HepG2 (cell line): ENCODE results near the gene GOLGA7B. TPM values are rescaled to one million over a fixed set of nuclear protein-coding genes. Genes with fewer than 3 reads are reported as not detected.

Source experiments
- ATAC-seq: fragments of 200-7000 bp; cut with Tn5 transposase; 3 replicates; pipeline ENCODE4 v1.9.1; 2020; ENCODE audit warnings: mild to moderate bottlenecking, moderate library complexity
- BruUV-seq: library from RNA; stranded (reverse); fragments of 400-500 nt; replicated peaks from 2 replicates; lab custom pipeline; 2021; lab: Mats Ljungman, UMichigan
- CTCF ChIA-PET: fragments of 300-600 bp; formaldehyde crosslinking; extraction: SDS; loops from one replicate; lab custom pipeline; 2021; ENCODE audit warnings: low total read pairs, inconsistent platforms, low intra/inter-chr PET ratio; lab: Yijun Ruan, JAX
- POLR2A ChIA-PET: fragments of 350-600 bp; sonication (Branson Sonifier 250); formaldehyde crosslinking; loops from one replicate; lab custom pipeline; 2020; ENCODE audit warnings: antibody characterized with exemption, inconsistent platforms; lab: Yijun Ruan, JAX
- DNase-seq: peaks from one replicate; pipeline ENCODE4 v3.0.0-alpha.2; 2015; ENCODE audit warnings: low spot score
- FAIRE-seq: peaks from 3 replicates; lab custom pipeline; 2011; peaks lifted over from hg19 to GRCh38; lab: Jason Lieb, UNC
- H2AFZ ChIP-seq: one replicate; pipeline ENCODE4 v1.6.1; 2011; ENCODE audit warnings: low read length, inconsistent platforms
- H3K27ac ChIP-seq: fragments of 300-600 bp; 3 replicates; pipeline ENCODE4 v1.8.0; 2011; ENCODE audit warnings: mixed run types, mild to moderate bottlenecking, mixed read lengths, low read length, inconsistent platforms; ENCODE audit not compliant: insufficient read depth; ENCODE audit errors: extremely low read length
- H3K27me3 ChIP-seq, 2 experiments: fragments of 200-600 bp in 1 of 2; 2 replicates in 1 of 2; 3 replicates in 1 of 2; pipeline versions ENCODE4 v1.6.0 to v1.8.0; 2011; ENCODE audit warnings: low read length in 2 of 2, mild to moderate bottlenecking in 2 of 2, moderate library complexity in 2 of 2, inconsistent platforms in 1 of 2; ENCODE audit not compliant: insufficient read depth in 2 of 2, control insufficient read depth in 1 of 2
- H3K36me3 ChIP-seq, 2 experiments: fragments of 200-600 bp in 1 of 2; replicated peaks in 1 of 2; 2 replicates in 1 of 2; 3 replicates in 1 of 2; pipeline versions ENCODE4 v1.5.1 to v1.8.0; 2011; ENCODE audit warnings: low read length in 2 of 2, inconsistent platforms in 1 of 2; ENCODE audit not compliant: insufficient read depth in 2 of 2, control insufficient read depth in 1 of 2
- H3K4me1 ChIP-seq: 2 replicates; pipeline ENCODE4 v1.5.1; 2012; ENCODE audit warnings: low read length, inconsistent platforms; ENCODE audit not compliant: insufficient read depth
- H3K4me2 ChIP-seq: 2 replicates; pipeline ENCODE4 v1.6.0; 2011; ENCODE audit warnings: low read depth, low read length, inconsistent platforms
- H3K4me3 ChIP-seq, 3 experiments: fragments of 200-600 bp in 1 of 3; sonication (generic), shearing (Covaris generic) in 1 of 3; replicated peaks in 1 of 3; 2 replicates each; pipeline ENCODE4 v1.5.1; 2011 to 2016; ENCODE audit warnings: low read length in 3 of 3, inconsistent platforms in 2 of 3, low read depth in 2 of 3, mild to moderate bottlenecking in 2 of 3, control low read depth in 1 of 3, mixed read lengths in 1 of 3; ENCODE audit not compliant: insufficient read depth in 1 of 3
- H3K79me2 ChIP-seq: one replicate; pipeline ENCODE4 v1.6.1; 2011; ENCODE audit warnings: low read length, inconsistent platforms; ENCODE audit not compliant: insufficient read depth
- H3K9ac ChIP-seq: 2 replicates; pipeline ENCODE4 v1.6.0; 2011; ENCODE audit warnings: mild to moderate bottlenecking, low read depth, low read length, inconsistent platforms; ENCODE audit not compliant: insufficient read depth
- H3K9me3 ChIP-seq: 2 replicates; pipeline ENCODE4 v1.5.1; 2012; ENCODE audit warnings: mild to moderate bottlenecking, low read length
- H4K20me1 ChIP-seq: 2 replicates; pipeline ENCODE4 v1.6.0; 2011; ENCODE audit warnings: inconsistent platforms, mild to moderate bottlenecking, low read length, moderate library complexity; ENCODE audit not compliant: insufficient read depth
- ERF ChIP-seq: IDR thresholded peaks from 2 replicates; pipeline ENCODE4 v1.6.1; 2018; ENCODE audit warnings: missing biosample characterization, missing genetic modification reagents
- ETV5 ChIP-seq: IDR thresholded peaks from 2 replicates; pipeline ENCODE4 v1.6.1; 2018; ENCODE audit warnings: missing biosample characterization, missing genetic modification reagents, inconsistent platforms, borderline replicate concordance
- FOXO1 ChIP-seq: sonication (generic); formaldehyde crosslinking; IDR thresholded peaks from 2 replicates; pipeline ENCODE4 v1.4.0; 2020; ENCODE audit warnings: missing genetic modification reagents
- MAZ ChIP-seq, 2 experiments: sonication (generic) in 1 of 2; formaldehyde crosslinking in 1 of 2; IDR thresholded peaks; 2 replicates each; pipeline versions ENCODE4 v1.5.0 to v1.6.1; 2012 to 2020; ENCODE audit warnings: low read depth in 2 of 2, mild to moderate bottlenecking in 2 of 2, borderline replicate concordance in 1 of 2, improper control_type of control experiment in 1 of 2, low read length in 1 of 2, missing genetic modification reagents in 1 of 2, moderate library complexity in 1 of 2
- RFXANK ChIP-seq: IDR thresholded peaks from 2 replicates; pipeline ENCODE4 v1.6.1; 2016
- SETDB1 ChIP-seq: sonication (generic); formaldehyde crosslinking; IDR thresholded peaks from 2 replicates; pipeline ENCODE4 v1.5.1; 2020; ENCODE audit warnings: missing genetic modification reagents, mild to moderate bottlenecking, borderline replicate concordance
- TAF1 ChIP-seq: sonication (generic); formaldehyde crosslinking; IDR thresholded peaks from 2 replicates; pipeline ENCODE4 v1.4.0; 2020; ENCODE audit warnings: missing genetic modification reagents
- TBP ChIP-seq: sonication (generic); formaldehyde crosslinking; IDR thresholded peaks from 2 replicates; pipeline ENCODE4 v1.5.0; 2020; ENCODE audit warnings: missing genetic modification reagents
- ZNF20 ChIP-seq: sonication (generic); formaldehyde crosslinking; IDR thresholded peaks from 2 replicates; pipeline ENCODE4 v1.4.0; 2020; ENCODE audit warnings: mild to moderate bottlenecking, moderate library complexity, missing genetic modification reagents
- ZNF335 ChIP-seq: sonication (generic); formaldehyde crosslinking; IDR thresholded peaks from 2 replicates; pipeline ENCODE4 v1.4.0; 2020; ENCODE audit warnings: missing genetic modification reagents
- WGBS: methylation state at CpG from one replicate; pipeline ENCODE4 v1.1.6; 2017; ENCODE audit warnings: low lambda C conversion rate; 5-methylcytosine and 5-hydroxymethylcytosine counted together
- in situ Hi-C: cut with HindIII; loops from 2 replicates; pipeline ENCODE4 v1.10.0; 2017; ENCODE audit warnings: low pct_unique_long_range_greater_than_20kb; ENCODE audit not compliant: extremely low pct_ligation_motif_present
- intact Hi-C: fragments of 100-400 bp; cut with micrococcal nuclease; formaldehyde crosslinking; loops from one replicate; pipeline ENCODE4 v1.10.0; 2022; ENCODE audit not compliant: unreplicated experiment
- polyA plus RNA-seq, 8 experiments: library from polyadenylated mRNA; depleted of rRNA in 3 of 8; stranded (reverse) in 7 of 8; unstranded in 1 of 8; fragments of >200 nt; fragmentation: Illumina TruSeq in 4 of 8; extraction: Trizol in 4 of 8; gene quantifications; 2 replicates each; pipeline versions ENCODE4 v1.2.1 to v1.2.3, GENCODE V29; 2011 to 2016; ENCODE audit warnings: low read depth in 4 of 8, missing spikeins in 1 of 8, mixed read lengths in 1 of 8; ENCODE audit not compliant: insufficient read depth in 1 of 8
- total RNA-seq, 5 experiments: library from RNA; depleted of rRNA; stranded (reverse); fragments of >200 nt; fragmentation: Illumina TruSeq; extraction: Trizol; gene quantifications; 2 replicates each; pipeline ENCODE4 v1.2.3, GENCODE V29; 2016; ENCODE audit warnings: low read depth in 1 of 5
- TF ChIP-seq, protein P1 (sequence below): sonication (generic); formaldehyde crosslinking; IDR thresholded peaks from 2 replicates; pipeline ENCODE4 v1.8.1; 2022; ENCODE audit warnings: low read depth, mild to moderate bottlenecking, missing genetic modification reagents

Gene GOLGA7B
- total and polyA plus RNA-seq, 2 of the 13 experiments (the other 11 are each of a cell fraction or from before 2014, with no cell fraction given), result not detected

DNA sequence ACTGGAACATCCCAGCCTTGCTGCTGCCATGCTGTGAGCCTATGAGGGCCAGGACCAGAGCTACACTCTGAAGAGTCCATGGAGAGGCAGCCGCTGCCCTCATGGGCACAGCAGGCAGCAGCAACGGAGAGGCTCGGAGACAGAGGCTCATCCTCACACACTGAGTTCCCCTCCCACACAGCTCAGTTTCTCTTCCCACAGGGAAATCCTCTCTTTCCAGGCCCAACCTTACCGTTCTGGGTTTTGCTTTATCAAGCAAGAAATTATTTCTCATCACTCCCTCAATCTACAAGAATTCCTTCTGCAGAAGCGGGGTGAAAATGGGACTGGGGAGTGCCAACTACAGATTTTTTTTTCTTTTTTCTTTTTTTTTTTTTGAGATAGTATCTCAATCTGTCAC lies 36.6 kb downstream of the GOLGA7B start:
- no peaks in the 10 kb centered on the region for H4K20me1 ChIP-seq
- no peaks in the 10 kb centered on the region for H3K36me3 ChIP-seq
- no TSS peak for BruUV-seq
- no peak for DNase-seq
- in situ Hi-C loops (no loop called here), intact Hi-C loops (no loop called here)
- H3K79me2 ChIP-seq, result no peaks in the 10 kb centered on the region
- ChIA-PET POLR2A (no interaction called here), CTCF (no interaction called here)
- H3K4me3 ChIP-seq, result no peak overlapping the region
- H3K9ac ChIP-seq, result no peak overlapping the region
- no peak overlapping the region for H2AFZ ChIP-seq
- WGBS, result 37% methylated on average over 5 of the region's 5 CpGs
- H3K4me2 ChIP-seq, result no peak overlapping the region
- no peak for TF ChIP-seq TBP (CRISPR knock-in tag)
- H3K27ac ChIP-seq, result no peak overlapping the region
- H3K4me1 ChIP-seq, result no peaks in the 10 kb centered on the region
- no peak for FAIRE-seq
- H3K27me3 ChIP-seq, result peaks cover 2 to 28% of the 10 kb centered on the region in 2 experiments; a peak in 3 of 5 replicates
- no peak for ATAC-seq
- H3K9me3 ChIP-seq, result no peaks in the 10 kb centered on the region

DNA sequence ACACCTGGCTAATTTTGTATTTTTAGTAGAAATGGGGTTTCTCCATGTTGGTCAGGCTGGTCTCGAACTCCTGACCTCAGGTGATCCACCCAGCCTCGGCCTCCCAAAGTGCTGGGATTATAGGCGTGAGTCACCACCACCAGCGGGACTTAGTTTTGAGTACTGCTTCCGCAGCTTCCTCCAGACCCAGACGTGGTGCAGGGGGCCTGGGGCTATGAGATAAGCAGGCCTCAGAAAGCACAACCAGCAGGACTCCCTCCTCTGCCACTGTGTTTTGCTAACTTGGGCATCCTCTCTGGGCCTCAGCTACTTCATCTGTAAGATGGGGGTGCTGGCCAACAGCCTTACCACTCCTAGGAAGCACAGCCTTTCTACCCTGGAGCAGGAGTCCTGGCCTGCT lies 37.8 kb downstream of the GOLGA7B start:
- ATAC-seq (no peak), DNase-seq (no peak), FAIRE-seq (no peak)
- no peak overlapping the region for H3K4me3 ChIP-seq
- H3K9ac ChIP-seq, result no peak overlapping the region
- H3K36me3 ChIP-seq, result no peaks in the 10 kb centered on the region
- BruUV-seq, result no TSS peak
- H3K4me1 ChIP-seq, result no peaks in the 10 kb centered on the region
- H4K20me1 ChIP-seq, result no peaks in the 10 kb centered on the region
- intact Hi-C loops, result no loop called here
- no peaks in the 10 kb centered on the region for H3K9me3 ChIP-seq
- POLR2A ChIA-PET, result no interaction called here
- TF ChIP-seq MAZ (IDR thresholded peaks at IDR 0.05; ENCODE audit: borderline replicate concordance, low read depth, low read length) (no peak), MAZ (CRISPR knock-in tag; IDR thresholded peaks at IDR 0.05; ENCODE audit: low read depth) (no peak), ZNF335 (CRISPR knock-in tag) (no peak), ZNF20 (CRISPR knock-in tag) (no peak), ERF (CRISPR knock-in tag) (no peak), RFXANK (CRISPR knock-in tag) (no peak), SETDB1 (CRISPR knock-in tag) (no peak), FOXO1 (CRISPR knock-in tag) (no peak), ETV5 (no peak), TAF1 (CRISPR knock-in tag) (no peak)
- TF ChIP-seq, protein P1, sequence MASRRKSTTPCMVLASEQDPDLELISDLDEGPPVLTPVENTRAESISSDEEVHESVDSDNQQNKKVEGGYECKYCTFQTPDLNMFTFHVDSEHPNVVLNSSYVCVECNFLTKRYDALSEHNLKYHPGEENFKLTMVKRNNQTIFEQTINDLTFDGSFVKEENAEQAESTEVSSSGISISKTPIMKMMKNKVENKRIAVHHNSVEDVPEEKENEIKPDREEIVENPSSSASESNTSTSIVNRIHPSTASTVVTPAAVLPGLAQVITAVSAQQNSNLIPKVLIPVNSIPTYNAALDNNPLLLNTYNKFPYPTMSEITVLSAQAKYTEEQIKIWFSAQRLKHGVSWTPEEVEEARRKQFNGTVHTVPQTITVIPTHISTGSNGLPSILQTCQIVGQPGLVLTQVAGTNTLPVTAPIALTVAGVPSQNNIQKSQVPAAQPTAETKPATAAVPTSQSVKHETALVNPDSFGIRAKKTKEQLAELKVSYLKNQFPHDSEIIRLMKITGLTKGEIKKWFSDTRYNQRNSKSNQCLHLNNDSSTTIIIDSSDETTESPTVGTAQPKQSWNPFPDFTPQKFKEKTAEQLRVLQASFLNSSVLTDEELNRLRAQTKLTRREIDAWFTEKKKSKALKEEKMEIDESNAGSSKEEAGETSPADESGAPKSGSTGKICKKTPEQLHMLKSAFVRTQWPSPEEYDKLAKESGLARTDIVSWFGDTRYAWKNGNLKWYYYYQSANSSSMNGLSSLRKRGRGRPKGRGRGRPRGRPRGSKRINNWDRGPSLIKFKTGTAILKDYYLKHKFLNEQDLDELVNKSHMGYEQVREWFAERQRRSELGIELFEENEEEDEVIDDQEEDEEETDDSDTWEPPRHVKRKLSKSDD (CRISPR knock-in tag), result no peak
- H3K79me2 ChIP-seq, result no peaks in the 10 kb centered on the region
- WGBS, result 13% methylated on average over 3 of the region's 6 CpGs
- H3K27ac ChIP-seq, result no peak overlapping the region
- peaks cover 2 to 30% of the 10 kb centered on the region in 2 experiments; a peak in 3 of 5 replicates for H3K27me3 ChIP-seq
- in situ Hi-C loops, result no loop called here
- no peak overlapping the region for H2AFZ ChIP-seq
- CTCF ChIA-PET, result no interaction called here
- no peak overlapping the region for H3K4me2 ChIP-seq
